ENCODE measurements around the gene FUOM. TPM values are rescaled to one million over a fixed set of nuclear protein-coding genes. Genes with fewer than 3 reads are reported as not detected.
"Not testable (repeated sequence)": the region's sequence is repeated elsewhere in the genome, so short reads cannot be mapped to it uniquely, and the experiment has no call there.

The FUOM gene
- total RNA-seq, 1 experiment from 2014 or later, result 7.2 TPM

- no peak for DNase-seq (ENCODE audit: extremely low read depth, low read depth)
Measured at GRCh38 chr10:133370030-133370786, 12.4 kb upstream of the FUOM start.

GRCh38 chr10:133368153-133368552 is 10.3 kb upstream of the FUOM start:
- no peak for DNase-seq (ENCODE audit: extremely low read depth, low read depth)

GRCh38 chr10:133367461-133367860 is 9.6 kb upstream of the FUOM start:
- DNase-seq (ENCODE audit: extremely low read depth, low read depth), result not testable (repeated sequence)

GRCh38 chr10:133366751-133367150 is 8.9 kb upstream of the FUOM start:
- DNase-seq (ENCODE audit: extremely low read depth, low read depth), result no peak

- no peak for DNase-seq (ENCODE audit: extremely low read depth, low read depth)
Measured at GRCh38 chr10:133366130-133366478, 8.3 kb upstream of the FUOM start.

- no peak for DNase-seq (ENCODE audit: extremely low read depth, low read depth)
Measured at GRCh38 chr10:133365461-133366129, 7.8 kb upstream of the FUOM start.

GRCh38 chr10:133364645-133365431 is 7.0 kb upstream of the FUOM start:
- no peak for DNase-seq (ENCODE audit: extremely low read depth, low read depth)

GRCh38 chr10:133362846-133363245 is 5.0 kb upstream of the FUOM start:
- no peak for DNase-seq (ENCODE audit: extremely low read depth, low read depth)

- no peak for DNase-seq (ENCODE audit: extremely low read depth, low read depth)
Measured at GRCh38 chr10:133361773-133362441, 4.1 kb upstream of the FUOM start.

GRCh38 chr10:133361227-133361626 is 3.4 kb upstream of the FUOM start:
- DNase-seq (ENCODE audit: extremely low read depth, low read depth), result no peak

- no peak for DNase-seq (ENCODE audit: extremely low read depth, low read depth)
Measured at GRCh38 chr10:133359972-133360610, 2.3 kb upstream of the FUOM start.

GRCh38 chr10:133359554-133359971 is 1.7 kb upstream of the FUOM start:
- no peak for DNase-seq (ENCODE audit: extremely low read depth, low read depth)

- no peak for DNase-seq (ENCODE audit: extremely low read depth, low read depth)
Measured at GRCh38 chr10:133358925-133359310, 1.1 kb upstream of the FUOM start.

- no peak for DNase-seq (ENCODE audit: extremely low read depth, low read depth)
Measured at GRCh38 chr10:133358162-133358924, 524 bp upstream of the FUOM start.

GRCh38 chr10:133356549-133357284 is 1.1 kb downstream of the FUOM start:
- no peak for DNase-seq (ENCODE audit: extremely low read depth, low read depth)

GRCh38 chr10:133355991-133356390 is 1.8 kb downstream of the FUOM start:
- DNase-seq (ENCODE audit: extremely low read depth, low read depth), result no peak

GRCh38 chr10:133355266-133355665 is 2.6 kb downstream of the FUOM start:
- no peak for DNase-seq (ENCODE audit: extremely low read depth, low read depth)

GRCh38 chr10:133354672-133355240 is 3.1 kb downstream of the FUOM start:
- no peak for DNase-seq (ENCODE audit: extremely low read depth, low read depth)

Measured in NCI-H460 (cell line).